H1 (cell line): ENCODE results near the gene SOWAHC. TPM values are rescaled to one million over a fixed set of nuclear protein-coding genes. Genes with fewer than 3 reads are reported as not detected.

Experiments
- CTCF ChIA-PET: fragments of 300-600 bp; sonication (Branson Sonifier 250); formaldehyde crosslinking; loops from one replicate; lab custom pipeline; 2021; ENCODE audit not compliant: partially characterized antibody; lab: Charles Lee
- POLR2A ChIA-PET: fragments of 300-600 bp; sonication (Branson Sonifier 250); formaldehyde crosslinking; loops from one replicate; lab custom pipeline; 2021; ENCODE audit warnings: inconsistent platforms; ENCODE audit not compliant: partially characterized antibody; lab: Charles Lee
- DNase-seq, 2 experiments: peaks; one replicate each; pipeline versions ENCODE4 v3.0.0 to v3.0.0-alpha.2; 2010 to 2022; ENCODE audit warnings: low spot score in 2 of 2, low read depth in 1 of 2, mixed read lengths in 1 of 2
- FAIRE-seq: peaks from 2 replicates; lab custom pipeline; 2011; peaks lifted over from hg19 to GRCh38; lab: Jason Lieb, UNC
- H2AFZ ChIP-seq: 2 replicates; pipeline ENCODE4 v1.8.1; 2012; ENCODE audit warnings: low read length, inconsistent platforms
- H2AK5ac ChIP-seq: 2 replicates; pipeline ENCODE4 v1.6.1; 2013; ENCODE audit warnings: low read depth, low read length
- H2BK120ac ChIP-seq: replicated peaks from 2 replicates; pipeline ENCODE3; 2013; ENCODE audit warnings: low read depth, low read length, inconsistent platforms
- H2BK12ac ChIP-seq: 2 replicates; pipeline ENCODE4 v1.6.1; 2013; ENCODE audit warnings: low read depth, low read length
- H2BK15ac ChIP-seq: 2 replicates; pipeline ENCODE4 v1.6.1; 2013; ENCODE audit warnings: low read length
- H2BK20ac ChIP-seq: 2 replicates; pipeline ENCODE4 v1.6.1; 2013; ENCODE audit warnings: low read length
- H2BK5ac ChIP-seq: 2 replicates; pipeline ENCODE4 v1.6.1; 2013; ENCODE audit warnings: low read depth, low read length
- H3K14ac ChIP-seq: 2 replicates; pipeline ENCODE4 v1.6.1; 2013; ENCODE audit warnings: inconsistent platforms; ENCODE audit not compliant: insufficient read length
- H3K18ac ChIP-seq: 2 replicates; pipeline ENCODE4 v1.6.1; 2013; ENCODE audit warnings: low read length; ENCODE audit errors: extremely low read depth
- H3K23ac ChIP-seq: 2 replicates; pipeline ENCODE4 v1.6.1; 2013; ENCODE audit warnings: inconsistent platforms; ENCODE audit not compliant: insufficient read length
- H3K23me2 ChIP-seq: 2 replicates; pipeline ENCODE4 v1.6.1; 2013; ENCODE audit warnings: low read depth, low read length
- H3K27ac ChIP-seq: 2 replicates; pipeline ENCODE4 v1.6.1; 2011; ENCODE audit warnings: low read depth, low read length, inconsistent platforms
- H3K27me3 ChIP-seq, 4 experiments: replicated peaks in 1 of 4; 1 replicate in 1 of 4; 2 replicates in 3 of 4; pipeline versions ENCODE4 v1.6.1 to v1.8.1; 2011 to 2013; ENCODE audit warnings: low read length in 3 of 4, mild to moderate bottlenecking in 3 of 4, inconsistent platforms in 2 of 4, mixed read lengths in 2 of 4, moderate library complexity in 1 of 4; ENCODE audit not compliant: control insufficient read depth in 3 of 4, insufficient read depth in 3 of 4; ENCODE audit errors: extremely low read depth in 1 of 4
- H3K36me3 ChIP-seq, 4 experiments: 2 replicates each; pipeline versions ENCODE4 v1.6.1 to v1.8.1; 2011 to 2013; ENCODE audit warnings: mild to moderate bottlenecking in 4 of 4, low read length in 3 of 4, moderate library complexity in 2 of 4, control low read depth in 1 of 4, inconsistent platforms in 1 of 4; ENCODE audit not compliant: insufficient read depth in 4 of 4, control insufficient read depth in 2 of 4
- H3K4ac ChIP-seq: replicated peaks from 2 replicates; pipeline ENCODE3; 2013; ENCODE audit warnings: low read length, low read depth, mixed read lengths, inconsistent platforms; ENCODE audit not compliant: insufficient read length
- H3K4me1 ChIP-seq, 4 experiments: replicated peaks in 1 of 4; 1 replicate in 1 of 4; 2 replicates in 3 of 4; pipeline versions ENCODE4 v1.6.1 to v1.8.1; 2011 to 2013; ENCODE audit warnings: low read length in 3 of 4, inconsistent platforms in 2 of 4, mixed read lengths in 1 of 4; ENCODE audit not compliant: insufficient read depth in 4 of 4, control insufficient read depth in 3 of 4
- H3K4me2 ChIP-seq, 2 experiments: 2 replicates each; pipeline versions ENCODE4 v1.6.1 to v1.8.1; 2011 to 2013; ENCODE audit warnings: low read depth in 2 of 2, low read length in 2 of 2, control low read depth in 1 of 2, inconsistent platforms in 1 of 2, mild to moderate bottlenecking in 1 of 2; ENCODE audit not compliant: insufficient read depth in 1 of 2
- H3K4me3 ChIP-seq, 4 experiments: fragments of 200-600, 300-600 bp in 1 of 4; sonication (generic), shearing (Covaris generic), sonication (Bioruptor Twin) in 1 of 4; 2 replicates each; pipeline versions ENCODE4 v1.5.1 to v1.8.1; 2011 to 2016; ENCODE audit warnings: low read length in 4 of 4, low read depth in 3 of 4, control low read depth in 2 of 4, inconsistent platforms in 2 of 4, mild to moderate bottlenecking in 2 of 4, mixed read lengths in 1 of 4, moderate library complexity in 1 of 4; ENCODE audit not compliant: insufficient read depth in 2 of 4; ENCODE audit errors: extremely low read depth in 1 of 4
- H3K56ac ChIP-seq: replicated peaks from 2 replicates; pipeline ENCODE3; 2013; ENCODE audit warnings: low read depth, mild to moderate bottlenecking, mixed read lengths, low read length, inconsistent platforms; ENCODE audit not compliant: insufficient read length
- H3K79me1 ChIP-seq: 2 replicates; pipeline ENCODE4 v1.6.1; 2013; ENCODE audit warnings: low read depth, low read length, control low read depth
- H3K79me2 ChIP-seq, 2 experiments: 2 replicates each; pipeline versions ENCODE4 v1.6.1 to v1.8.1; 2012 to 2013; ENCODE audit warnings: low read length in 2 of 2, mild to moderate bottlenecking in 2 of 2, inconsistent platforms in 1 of 2; ENCODE audit not compliant: insufficient read depth in 2 of 2, control insufficient read depth in 1 of 2
- H3K9ac ChIP-seq, 4 experiments: replicated peaks in 1 of 4; 1 replicate in 1 of 4; 2 replicates in 3 of 4; pipeline versions ENCODE4 v1.6.1 to v1.8.1; 2011 to 2013; ENCODE audit warnings: low read depth in 3 of 4, low read length in 3 of 4, control low read depth in 2 of 4, mild to moderate bottlenecking in 2 of 4, moderate library complexity in 2 of 4, inconsistent platforms in 1 of 4; ENCODE audit errors: extremely low read depth in 1 of 4
- H3K9me3 ChIP-seq, 2 experiments: 2 replicates each; pipeline versions ENCODE4 v1.6.1 to v1.8.1; 2012 to 2013; ENCODE audit warnings: mild to moderate bottlenecking in 2 of 2, moderate library complexity in 2 of 2, control low read depth in 1 of 2, inconsistent platforms in 1 of 2, low read depth in 1 of 2, low read length in 1 of 2, mixed read lengths in 1 of 2; ENCODE audit not compliant: insufficient read depth in 2 of 2
- H4K20me1 ChIP-seq, 2 experiments: replicated peaks in 1 of 2; 2 replicates each; pipeline versions ENCODE3 to v1.8.1; 2011 to 2013; ENCODE audit warnings: inconsistent platforms in 2 of 2, low read length in 2 of 2, mild to moderate bottlenecking in 1 of 2; ENCODE audit not compliant: insufficient read depth in 2 of 2, control insufficient read depth in 1 of 2
- H4K5ac ChIP-seq: 2 replicates; pipeline ENCODE4 v1.6.1; 2013; ENCODE audit warnings: low read length, low read depth, mixed read lengths, inconsistent platforms; ENCODE audit not compliant: insufficient read length
- H4K8ac ChIP-seq: 2 replicates; pipeline ENCODE4 v1.8.0; 2013; ENCODE audit warnings: mild to moderate bottlenecking, moderate library complexity, low read length, inconsistent platforms; ENCODE audit not compliant: insufficient read depth; ENCODE audit errors: extremely low read depth
- H4K91ac ChIP-seq: replicated peaks from 2 replicates; pipeline ENCODE3; 2013; ENCODE audit warnings: low read length, mixed read lengths, inconsistent platforms; ENCODE audit not compliant: insufficient read length
- ASH2L ChIP-seq: fragments of 200-600, 300-600 bp; sonication (generic); IDR thresholded peaks from one replicate; pipeline ENCODE4 v1.7.1; 2017; ENCODE audit warnings: low read length
- BCL11A ChIP-seq, 2 experiments: IDR thresholded peaks; one replicate each; pipeline ENCODE4 v1.6.1; 2011; ENCODE audit warnings: low read depth in 2 of 2, low read length in 2 of 2, mild to moderate bottlenecking in 2 of 2
- CBX5 ChIP-seq: fragments of 300-800, 300-1000 bp; sonication (generic); IDR thresholded peaks from 2 replicates; pipeline ENCODE4 v1.7.1; 2016; ENCODE audit warnings: antibody characterized with exemption, low read length, low read depth
- CBX8 ChIP-seq: fragments of 300-800, 300-1000 bp; sonication (generic); IDR thresholded peaks from 2 replicates; pipeline ENCODE4 v1.7.1; 2016; ENCODE audit warnings: low read depth, low read length, borderline replicate concordance
- E2F6 ChIP-seq: IDR thresholded peaks from 2 replicates; pipeline ENCODE4 v1.6.1; 2012; ENCODE audit warnings: inconsistent platforms
- HDAC2 ChIP-seq, 2 experiments: fragments of 300-600 bp in 1 of 2; sonication (generic) in 1 of 2; IDR thresholded peaks; 2 replicates each; pipeline ENCODE4 v1.6.1; 2011 to 2012; ENCODE audit warnings: low read depth in 2 of 2, low read length in 2 of 2, mild to moderate bottlenecking in 2 of 2, moderate library complexity in 2 of 2, borderline replicate concordance in 1 of 2, inconsistent platforms in 1 of 2
- JUND ChIP-seq: IDR thresholded peaks from 2 replicates; pipeline ENCODE4 v1.6.1; 2011; ENCODE audit warnings: mild to moderate bottlenecking, improper control_type of control experiment, low read length
- MAFK ChIP-seq: IDR thresholded peaks from 2 replicates; pipeline ENCODE4 v1.6.1; 2012; ENCODE audit warnings: low read depth, mild to moderate bottlenecking, improper control_type of control experiment, low read length
- RFX5 ChIP-seq: IDR thresholded peaks from 2 replicates; pipeline ENCODE4 v1.6.1; 2011; ENCODE audit warnings: low read depth, low read length, improper control_type of control experiment, borderline replicate concordance
- RNF2 ChIP-seq: fragments of 200-900, 300-1000 bp; sonication (generic); IDR thresholded peaks from 2 replicates; pipeline ENCODE4 v1.7.1; 2016; ENCODE audit warnings: borderline replicate concordance, low read depth, mild to moderate bottlenecking, antibody characterized with exemption, low read length; ENCODE audit not compliant: poor library complexity, severe bottlenecking; ENCODE audit errors: missing control alignments
- SAP30 ChIP-seq: fragments of 300-600 bp; sonication (generic); IDR thresholded peaks from 2 replicates; pipeline ENCODE4 v1.7.1; 2012; ENCODE audit warnings: low read length, moderate library complexity, mild to moderate bottlenecking, inconsistent platforms; ENCODE audit not compliant: insufficient read depth, insufficient replicate concordance
- SIX5 ChIP-seq: IDR thresholded peaks from 2 replicates; pipeline ENCODE4 v1.6.1; 2011; ENCODE audit warnings: mild to moderate bottlenecking, low read depth, low read length
- SP1 ChIP-seq: IDR thresholded peaks from 2 replicates; pipeline ENCODE4 v1.6.1; 2011; ENCODE audit warnings: low read depth, low read length
- TBP ChIP-seq: IDR thresholded peaks from 2 replicates; pipeline ENCODE4 v1.6.1; 2011; ENCODE audit warnings: low read depth, low read length, improper control_type of control experiment
- WGBS, 2 experiments: shearing (Covaris generic) in 1 of 2; methylation state at CpG; one replicate each; pipeline versions ENCODE4 v1.1.6 to v1.1.7; 2013 to 2015; ENCODE audit warnings: low lambda C conversion rate in 2 of 2, mixed read lengths in 2 of 2, inconsistent platforms in 1 of 2, low coverage in 1 of 2, missing lambda C conversion rate in 1 of 2; ENCODE audit not compliant: insufficient replicate concordance in 2 of 2, insufficient coverage in 1 of 2, insufficient read length in 1 of 2; ENCODE audit errors: extremely low coverage in 1 of 2, missing lambda C conversion rate in 1 of 2; 5-methylcytosine and 5-hydroxymethylcytosine counted together
- polyA plus RNA-seq, 7 experiments: library from polyadenylated mRNA; depleted of rRNA in 3 of 7; stranded (reverse) in 5 of 7; unstranded in 2 of 7; fragments of >200 nt in 5 of 7; fragments of 200-250 nt in 2 of 7; gene quantifications; 1 replicate in 5 of 7; 2 replicates in 1 of 7; 4 replicates in 1 of 7; pipeline versions ENCODE4 v1.2.1 to v1.2.3, GENCODE V29; 2011 to 2013; ENCODE audit warnings: missing spikeins in 2 of 7, mixed read lengths in 2 of 7
- total RNA-seq: library from RNA; stranded (reverse); fragmentation: NEBNext Ultra II Directional; extraction: Animal tissue kit (Norgen Biotek cat#: 25700); gene quantifications from 2 replicates; pipeline ENCODE4 v1.2.1, GENCODE V29; 2021

SOWAHC gene
- total and polyA plus RNA-seq, 2 of the 8 experiments (the other 6 are each of a cell fraction or from before 2014, with no cell fraction given), result 3.1 to 17.8 TPM

GRCh38 chr2:109646961-109647360 is 32.8 kb downstream of the SOWAHC start:
- ChIA-PET POLR2A (no interaction called here), CTCF (no interaction called here)
- H3K4me2 ChIP-seq, result no peak overlapping the region
- no peak overlapping the region for H3K14ac ChIP-seq
- H2BK12ac ChIP-seq, result no peak overlapping the region
- H3K79me1 ChIP-seq, result no peaks in the 10 kb centered on the region
- no peak overlapping the region for H4K5ac ChIP-seq
- H4K20me1 ChIP-seq, result no peaks in the 10 kb centered on the region
- H2BK20ac ChIP-seq, result no peak overlapping the region
- H3K27ac ChIP-seq, result no peak overlapping the region
- no peak overlapping the region for H2AK5ac ChIP-seq
- no peaks in the 10 kb centered on the region for H3K23me2 ChIP-seq
- H3K4me3 ChIP-seq, result no peak overlapping the region
- no peak overlapping the region for H2BK15ac ChIP-seq
- H3K18ac ChIP-seq, result no peak overlapping the region
- no peaks in the 10 kb centered on the region for H3K79me2 ChIP-seq
- H2BK120ac ChIP-seq, result no peak overlapping the region
- H3K23ac ChIP-seq, result no peak overlapping the region
- no peak overlapping the region for H4K91ac ChIP-seq
- no peak overlapping the region for H3K9ac ChIP-seq
- H3K9me3 ChIP-seq, result no peaks in the 10 kb centered on the region
- H2AFZ ChIP-seq, result no peak overlapping the region
- H3K27me3 ChIP-seq, result no peaks in the 10 kb centered on the region
- FAIRE-seq (no peak), DNase-seq (no peak)
- H4K8ac ChIP-seq, result no peak overlapping the region
- H2BK5ac ChIP-seq, result no peak overlapping the region
- H3K56ac ChIP-seq, result no peak overlapping the region
- H3K4ac ChIP-seq, result no peak overlapping the region
- H3K4me1 ChIP-seq, result peaks cover 8 to 15% (median 13%) of the 10 kb centered on the region in 4 experiments; a peak in 6 of 7 replicates
- 89% methylated on average over 8 of the region's 8 CpGs; no CpG with 5 or more reads in 1 of the 2 experiments for WGBS, 2 experiments
- no peaks in the 10 kb centered on the region for H3K36me3 ChIP-seq
- no peak for TF ChIP-seq CBX5
- TF ChIP-seq SIX5, result no peak
- no peak for TF ChIP-seq RNF2
- no peak for TF ChIP-seq SAP30
- no peak for TF ChIP-seq SP1
- TF ChIP-seq BCL11A (IDR thresholded peaks at IDR 0.05; ENCODE audit: low read depth in 2 of 2, low read length in 2 of 2), result no peak
- no peak for TF ChIP-seq HDAC2 (IDR thresholded peaks at IDR 0.05; ENCODE audit: borderline replicate concordance in 1 of 2, low read depth in 2 of 2, low read length in 2 of 2)
- no peak for TF ChIP-seq ASH2L
- no peak for TF ChIP-seq MAFK
- no peak for TF ChIP-seq E2F6
- TF ChIP-seq CBX8, result no peak
- no peak for TF ChIP-seq TBP
- TF ChIP-seq RFX5, result no peak
- no peak for TF ChIP-seq JUND
